Retinal pigment epithelial cell (primary cell): ENCODE data around the gene LENG9.
A peak's percentile ranks its signal among the peaks of the same experiment; 100 is the strongest.

Source experiments
- DNase-seq: peaks from one replicate; pipeline ENCODE4 v3.0.0-alpha.2; 2010; ENCODE audit warnings: low read depth
- H3K4me3 ChIP-seq: 2 replicates; pipeline ENCODE4 v1.5.1; 2011; ENCODE audit warnings: mild to moderate bottlenecking, low read length, control low read depth, moderate library complexity
- TF ChIP-seq, protein P1 (sequence below): conservative IDR thresholded peaks from 2 replicates; pipeline ENCODE4 v1.5.1; 2011; ENCODE audit warnings: low read depth, low read length, control low read depth, inconsistent platforms

Gene LENG9

DNA sequence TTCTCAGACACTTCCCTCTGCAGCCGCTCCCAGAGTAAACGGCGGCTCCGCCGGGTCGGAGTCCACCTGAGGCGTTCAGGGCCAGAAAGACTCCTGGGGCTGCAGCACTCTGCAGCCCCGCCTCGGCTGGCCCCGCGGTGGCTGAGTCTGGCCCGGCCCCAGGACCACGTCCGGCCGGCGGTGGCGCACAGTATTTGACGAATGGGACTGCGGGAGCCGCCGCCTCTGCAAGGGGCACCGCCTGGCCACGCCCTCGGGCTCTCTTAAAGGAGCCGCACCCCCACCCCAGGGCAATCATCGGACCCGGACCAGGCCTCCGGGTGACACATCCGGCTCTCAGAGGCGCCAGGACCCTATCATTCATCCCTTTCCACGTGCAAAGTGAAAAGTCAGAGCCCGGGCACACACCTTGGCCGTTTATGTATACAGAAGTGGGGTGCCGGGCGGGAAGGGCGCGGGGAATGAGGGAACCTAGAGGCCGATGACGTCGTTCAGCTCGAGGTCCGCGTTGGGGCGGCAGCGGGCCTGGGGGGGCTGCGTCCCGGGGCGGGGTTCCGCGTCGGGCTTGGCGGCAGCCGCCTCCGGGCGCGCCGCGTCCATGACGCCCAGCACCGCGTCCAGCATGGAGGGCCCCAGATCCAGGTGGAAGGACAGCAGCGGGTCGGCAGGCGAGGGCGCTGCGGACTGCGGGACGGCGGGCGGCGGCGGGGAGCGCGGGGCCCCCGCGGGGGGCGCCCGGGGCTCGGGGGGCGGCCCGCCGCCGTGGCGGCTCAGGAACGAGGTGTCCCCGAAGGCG, 1.2 kb upstream of the LENG9 start:
- H3K4me3 ChIP-seq, result peak overlapping the region; percentile 62
- DNase-seq, result no peak
- TF ChIP-seq, protein P1, sequence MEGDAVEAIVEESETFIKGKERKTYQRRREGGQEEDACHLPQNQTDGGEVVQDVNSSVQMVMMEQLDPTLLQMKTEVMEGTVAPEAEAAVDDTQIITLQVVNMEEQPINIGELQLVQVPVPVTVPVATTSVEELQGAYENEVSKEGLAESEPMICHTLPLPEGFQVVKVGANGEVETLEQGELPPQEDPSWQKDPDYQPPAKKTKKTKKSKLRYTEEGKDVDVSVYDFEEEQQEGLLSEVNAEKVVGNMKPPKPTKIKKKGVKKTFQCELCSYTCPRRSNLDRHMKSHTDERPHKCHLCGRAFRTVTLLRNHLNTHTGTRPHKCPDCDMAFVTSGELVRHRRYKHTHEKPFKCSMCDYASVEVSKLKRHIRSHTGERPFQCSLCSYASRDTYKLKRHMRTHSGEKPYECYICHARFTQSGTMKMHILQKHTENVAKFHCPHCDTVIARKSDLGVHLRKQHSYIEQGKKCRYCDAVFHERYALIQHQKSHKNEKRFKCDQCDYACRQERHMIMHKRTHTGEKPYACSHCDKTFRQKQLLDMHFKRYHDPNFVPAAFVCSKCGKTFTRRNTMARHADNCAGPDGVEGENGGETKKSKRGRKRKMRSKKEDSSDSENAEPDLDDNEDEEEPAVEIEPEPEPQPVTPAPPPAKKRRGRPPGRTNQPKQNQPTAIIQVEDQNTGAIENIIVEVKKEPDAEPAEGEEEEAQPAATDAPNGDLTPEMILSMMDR, result no peak

DNA sequence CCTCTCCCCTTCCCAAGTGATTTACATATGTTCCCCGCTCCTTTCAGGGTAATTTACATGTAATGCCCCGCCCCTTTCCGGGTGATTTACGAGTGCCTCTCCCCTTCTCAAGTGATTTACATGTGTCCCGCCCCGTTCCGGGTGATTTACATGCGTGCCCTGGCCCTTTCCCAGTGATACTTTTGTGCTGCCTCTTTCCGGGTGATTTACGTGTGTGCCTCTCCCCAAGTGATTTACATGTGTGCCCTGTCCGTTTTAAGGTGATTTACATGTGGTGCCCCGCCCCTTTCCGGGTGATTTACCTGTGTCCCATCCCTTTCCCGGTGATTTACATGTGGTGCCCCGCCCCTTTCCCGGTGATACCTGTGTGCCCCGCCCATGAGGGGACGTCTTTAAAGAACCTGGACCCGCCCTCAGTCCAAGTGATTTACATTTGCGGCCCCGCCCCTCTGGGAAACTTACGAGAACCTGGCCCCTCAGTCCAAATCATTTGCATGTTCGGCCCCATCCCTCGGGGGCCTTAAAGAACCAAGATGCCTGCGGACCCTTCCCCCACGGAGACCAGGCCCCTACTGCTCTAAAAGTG, 559 bp upstream of the LENG9 start:
- H3K4me3 ChIP-seq, result peak overlapping the region; percentile 62
- peak; percentile 80 for DNase-seq

DNA sequence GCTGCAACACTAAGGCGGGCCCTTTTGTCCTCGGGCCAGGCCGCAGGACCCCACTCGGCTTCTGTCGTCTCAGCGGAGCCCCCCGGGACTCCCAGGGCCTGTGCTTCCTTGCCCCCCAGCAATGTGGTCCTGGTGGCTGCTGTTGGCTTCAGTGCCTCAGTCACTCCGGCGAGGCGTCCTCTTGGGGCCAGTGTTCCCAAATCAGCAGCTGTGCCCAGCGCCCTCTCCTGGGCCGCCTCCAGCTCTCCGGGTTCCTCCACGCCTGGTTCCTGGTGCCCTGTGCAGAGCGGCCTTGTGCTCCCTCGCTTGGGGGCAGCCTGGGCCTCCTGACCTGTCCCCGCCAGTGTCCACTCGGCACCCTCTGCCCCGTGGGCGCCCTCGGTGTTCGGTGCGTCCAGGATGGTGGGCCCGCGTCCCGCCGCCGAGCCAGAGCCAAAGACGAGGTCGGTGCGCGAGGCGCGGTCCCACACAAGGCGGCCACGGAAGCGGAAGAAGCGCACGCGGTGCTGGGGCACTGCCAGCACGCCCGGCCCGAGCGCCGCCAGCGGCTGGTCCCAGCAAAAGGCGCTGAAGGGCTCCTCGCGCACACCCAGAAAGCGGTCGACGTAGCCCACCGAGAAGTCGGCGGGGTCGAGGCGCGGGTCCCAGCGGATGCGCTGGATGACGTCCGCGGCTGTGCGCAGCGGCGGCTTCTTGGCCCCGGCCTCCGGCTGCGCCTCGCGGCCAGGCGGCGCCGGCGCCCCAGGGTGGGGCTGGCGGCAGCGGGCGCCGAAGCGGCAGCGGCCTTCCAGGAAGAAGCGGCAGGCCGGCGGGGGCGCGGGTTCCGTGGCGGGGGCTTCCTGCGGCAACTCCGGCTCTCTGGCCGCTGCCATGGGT, 685 bp downstream of the LENG9 start:
- TF ChIP-seq, protein P1, result peak; percentile 30
- DNase-seq, result no peak
- peak overlapping the region; percentile 48 for H3K4me3 ChIP-seq

More for the DNA sequence above, 559 bp upstream of the LENG9 start:
- TF ChIP-seq, protein P1, result no peak

DNA sequence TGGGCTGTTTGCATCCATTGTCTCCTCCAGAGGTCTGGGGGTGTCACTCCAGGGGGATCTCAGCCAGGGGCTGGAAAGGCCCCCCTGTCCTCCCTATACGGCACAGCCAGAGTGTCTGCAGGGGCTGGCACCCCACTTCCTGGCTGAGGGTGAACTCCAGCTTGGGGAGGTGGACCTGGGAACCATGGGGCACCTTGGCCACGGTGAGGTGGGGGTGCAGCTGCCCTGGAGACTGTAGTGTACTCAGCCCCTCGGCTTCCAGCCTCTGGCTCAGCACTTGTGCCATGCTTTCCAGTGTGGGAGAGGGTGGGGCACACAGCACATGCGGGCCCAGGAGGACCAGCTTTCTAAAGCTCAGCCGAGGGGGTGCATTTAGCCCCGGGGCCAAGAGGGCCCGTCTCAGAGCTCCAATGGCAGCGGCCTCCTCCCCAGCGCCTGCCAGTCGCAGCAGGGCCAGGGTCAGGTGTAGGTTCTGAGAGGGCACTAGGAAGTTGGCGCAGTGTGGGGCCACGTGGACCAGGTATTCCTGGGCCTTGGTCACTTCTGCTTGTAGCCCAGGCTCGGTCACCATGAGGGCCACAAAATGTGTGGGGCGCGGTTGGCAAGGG, 1.4 kb downstream of the LENG9 start:
- peak overlapping the region; percentile 39 for H3K4me3 ChIP-seq
- DNase-seq, result no peak
- TF ChIP-seq, protein P1, result no peak

DNA sequence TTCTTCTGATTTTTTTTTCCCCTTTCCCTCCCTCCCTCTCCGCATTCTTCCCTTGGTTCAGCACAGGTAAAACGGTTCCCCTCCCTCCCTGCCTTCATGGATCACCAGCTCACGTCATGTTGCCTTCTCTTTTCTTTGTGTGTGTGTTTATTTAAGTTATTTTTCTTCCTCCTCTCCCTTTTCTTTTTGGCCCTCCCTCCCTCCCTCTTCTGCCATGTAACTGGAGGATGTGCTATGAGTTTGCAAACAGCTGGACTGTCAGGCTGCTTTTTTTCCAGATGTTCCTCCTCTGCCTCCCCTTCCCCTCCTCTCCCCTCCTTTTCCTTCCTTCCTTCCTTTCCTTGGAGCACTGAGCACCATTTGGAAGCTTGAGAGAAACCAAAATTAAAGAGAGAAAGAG, 2.0 kb downstream of the LENG9 start:
- TF ChIP-seq, protein P1, result no peak
- H3K4me3 ChIP-seq, result no peak overlapping the region

DNA sequence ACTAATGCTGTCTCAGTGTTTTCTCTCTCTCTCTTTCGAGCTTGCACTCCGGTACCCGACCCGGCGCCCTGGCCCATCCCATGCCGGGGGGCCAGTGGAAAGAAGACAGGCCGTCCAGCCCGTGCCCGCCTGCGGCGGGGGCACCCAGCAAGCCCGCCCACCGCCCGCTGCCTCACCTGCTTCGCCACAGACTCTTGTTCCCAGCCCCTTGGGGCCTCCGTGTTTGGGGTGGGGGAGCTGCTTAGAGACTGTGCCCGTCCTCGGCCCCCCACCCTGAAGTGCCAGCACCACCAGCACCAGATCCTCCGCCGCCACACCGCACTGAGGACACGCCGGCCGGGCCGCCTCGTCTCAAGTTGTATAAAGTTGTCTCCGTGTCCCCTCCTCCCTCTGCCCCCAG, 2.4 kb downstream of the LENG9 start:
- H3K4me3 ChIP-seq, result no peak overlapping the region
- no peak for DNase-seq
- TF ChIP-seq, protein P1, result no peak

More for the DNA sequence above, 2.0 kb downstream of the LENG9 start:
- no peak for DNase-seq
